Gastrocnemius medialis (tissue), 4 donors: ENCODE results near the gene BRI3. TPM values are rescaled to one million over a fixed set of nuclear protein-coding genes. Genes with fewer than 3 reads are reported as not detected.
A peak's percentile ranks its signal among the peaks of the same experiment; 100 is the strongest.

Experiments
- ATAC-seq, 2 donors: fragments of 150-250 bp; one replicate each; pipeline ENCODE4 v1.9.1; 2016
- DNase-seq, 2 donors: peaks; one replicate each; pipeline ENCODE4 v3.0.0-alpha.2; 2019
- H3K27ac ChIP-seq, 4 donors: fragments of 200-600 bp; sonication (generic); 1 replicate in 1 of 4; 2 replicates in 3 of 4; pipeline ENCODE4 v1.5.1; 2016 to 2018; ENCODE audit warnings: mild to moderate bottlenecking in 2 of 4, moderate library complexity in 1 of 4
- H3K27me3 ChIP-seq, 3 donors: fragments of 200-600 bp; sonication (generic) in 2 of 3; 1 replicate in 1 of 3; 2 replicates in 2 of 3; pipeline versions ENCODE4 v1.5.1 to v1.6.0; 2016 to 2019; ENCODE audit warnings: mild to moderate bottlenecking in 1 of 3, moderate library complexity in 1 of 3
- H3K36me3 ChIP-seq, 2 donors: fragments of 200-600 bp; sonication (generic) in 1 of 2; one replicate each; pipeline ENCODE4 v1.5.1; 2017 to 2018
- H3K4me1 ChIP-seq, 2 donors: fragments of 200-600 bp; sonication (generic) in 1 of 2; one replicate each; pipeline ENCODE4 v1.5.1; 2016 to 2017; ENCODE audit warnings: mild to moderate bottlenecking in 2 of 2
- H3K4me3 ChIP-seq, 4 donors: fragments of 200-600 bp; sonication (generic) in 3 of 4; 1 replicate in 1 of 4; 2 replicates in 3 of 4; pipeline ENCODE4 v1.5.1; 2016 to 2019; ENCODE audit warnings: mild to moderate bottlenecking in 2 of 4
- H3K9me3 ChIP-seq, 3 donors: fragments of 200-600 bp; sonication (generic) in 2 of 3; 1 replicate in 1 of 3; 2 replicates in 2 of 3; pipeline ENCODE4 v1.5.1; 2016 to 2019
- POLR2A ChIP-seq, 2 donors: fragments of 450-650 bp; IDR thresholded peaks; one replicate each; pipeline ENCODE4 v1.6.1; 2017; ENCODE audit warnings: antibody characterized with exemption in 2 of 2, mild to moderate bottlenecking in 2 of 2, moderate library complexity in 2 of 2
- in situ Hi-C, 4 donors: fragments of 200-750 bp; cut with MboI; loops; one replicate each; pipeline versions ENCODE4 v1.15.0 to v1.8.0; 2017; ENCODE audit warnings: low sequenced_read_pairs in 4 of 4
- intact Hi-C: fragments of 100-400 bp; cut with DNase I; formaldehyde crosslinking; loops from one replicate; pipeline ENCODE4 v1.15.1; 2023; ENCODE audit warnings: low total_unique reads
- total RNA-seq, 4 donors: library from RNA; depleted of rRNA; stranded (reverse); fragments of >200 nt; gene quantifications; one replicate each; pipeline versions ENCODE4 v1.1.0 to v1.2.3, GENCODE V29; 2016
- TF ChIP-seq, protein P1 (sequence below), 5 experiments: fragments of 450-650 bp in 3 of 5; fragments of 200-600 bp in 2 of 5; sonication (generic) in 2 of 5; IDR thresholded peaks in 4 of 5; conservative IDR thresholded peaks in 1 of 5; 1 replicate in 4 of 5; 2 replicates in 1 of 5; pipeline ENCODE4 v1.5.1; 2016 to 2019; ENCODE audit warnings: antibody characterized with exemption in 5 of 5, mild to moderate bottlenecking in 3 of 5, moderate library complexity in 3 of 5

Gene BRI3
- total RNA-seq, 4 donors from 2014 or later = 60.5 to 180 (median 114) TPM

DNA sequence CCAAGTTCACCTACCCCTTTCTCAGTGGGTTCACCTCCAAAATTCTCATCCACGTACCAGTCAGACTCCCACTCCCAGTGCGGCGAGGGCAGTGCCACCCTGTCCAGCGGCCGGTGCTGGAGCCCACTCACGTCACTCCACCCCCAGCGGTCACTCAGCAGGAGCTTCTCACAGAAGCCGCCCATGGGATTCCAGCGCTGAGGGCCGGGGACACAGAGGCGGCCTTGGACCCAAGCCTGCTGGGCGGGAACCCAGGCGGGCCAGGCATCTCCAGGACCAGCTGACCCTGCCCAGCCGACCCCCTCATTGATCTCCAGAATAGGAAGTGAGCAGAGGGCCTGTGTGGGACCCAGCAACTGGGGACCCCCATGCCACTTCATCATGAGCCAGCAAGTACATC lies 36.6 kb upstream of the BRI3 start:
- Histone ChIP-seq H3K36me3 (peaks cover 0 to 24% of the 10 kb centered on the region in 2 donors), H3K27ac (no peak overlapping the region), H3K4me1 (peaks cover 0 to 1% of the 10 kb centered on the region in 2 donors), H3K27me3 (no peaks in the 10 kb centered on the region), H3K4me3 (no peak overlapping the region), H3K9me3 (no peaks in the 10 kb centered on the region)
- no peak for DNase-seq
- TF ChIP-seq, protein P1, sequence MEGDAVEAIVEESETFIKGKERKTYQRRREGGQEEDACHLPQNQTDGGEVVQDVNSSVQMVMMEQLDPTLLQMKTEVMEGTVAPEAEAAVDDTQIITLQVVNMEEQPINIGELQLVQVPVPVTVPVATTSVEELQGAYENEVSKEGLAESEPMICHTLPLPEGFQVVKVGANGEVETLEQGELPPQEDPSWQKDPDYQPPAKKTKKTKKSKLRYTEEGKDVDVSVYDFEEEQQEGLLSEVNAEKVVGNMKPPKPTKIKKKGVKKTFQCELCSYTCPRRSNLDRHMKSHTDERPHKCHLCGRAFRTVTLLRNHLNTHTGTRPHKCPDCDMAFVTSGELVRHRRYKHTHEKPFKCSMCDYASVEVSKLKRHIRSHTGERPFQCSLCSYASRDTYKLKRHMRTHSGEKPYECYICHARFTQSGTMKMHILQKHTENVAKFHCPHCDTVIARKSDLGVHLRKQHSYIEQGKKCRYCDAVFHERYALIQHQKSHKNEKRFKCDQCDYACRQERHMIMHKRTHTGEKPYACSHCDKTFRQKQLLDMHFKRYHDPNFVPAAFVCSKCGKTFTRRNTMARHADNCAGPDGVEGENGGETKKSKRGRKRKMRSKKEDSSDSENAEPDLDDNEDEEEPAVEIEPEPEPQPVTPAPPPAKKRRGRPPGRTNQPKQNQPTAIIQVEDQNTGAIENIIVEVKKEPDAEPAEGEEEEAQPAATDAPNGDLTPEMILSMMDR (IDR thresholded peaks at IDR 0.05 in 4 of 5, conservative IDR thresholded peaks at IDR 0.05 in 1 of 5) = no peak
- no peak for TF ChIP-seq POLR2A (IDR thresholded peaks at IDR 0.05)
- ATAC-seq = no peak
- in situ Hi-C loops (loop anchor here in 1 of 4 donors (25.0 kb wide), 1 partner anchor 133 kb away; the partner anchor contains the start of gene LMTK2), intact Hi-C loops (loop anchor here (5.0 kb wide), 1 partner anchor 223 kb away; no protein-coding TSS in a partner anchor)

DNA sequence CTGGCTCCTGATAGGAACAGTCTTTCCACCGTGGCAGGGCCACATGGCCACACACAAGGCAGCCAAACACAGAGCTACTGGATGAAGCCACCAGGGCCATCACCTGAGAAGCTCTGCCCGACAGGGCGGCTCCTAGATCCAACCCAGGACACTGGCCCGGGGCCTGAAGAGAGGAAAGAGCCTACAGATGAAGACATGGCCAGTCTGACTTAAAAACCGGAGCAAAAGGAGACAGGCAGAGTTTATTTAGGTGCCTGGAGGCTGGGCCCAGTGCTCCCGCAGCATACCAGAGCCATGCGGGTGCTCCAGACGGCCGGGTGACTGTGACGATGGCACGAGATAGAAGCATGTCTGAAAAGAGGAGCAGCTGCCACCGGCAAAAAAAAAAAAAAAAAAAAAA lies 33.3 kb upstream of the BRI3 start:
- H3K27ac ChIP-seq = peak overlapping the region in 1 of 4 donors; percentile 30
- in situ Hi-C loops (loop anchor here in 1 of 4 donors (25.0 kb wide), 1 partner anchor 136 kb away; the partner anchor contains the start of gene LMTK2), intact Hi-C loops (no loop called here)
- H3K4me3 ChIP-seq = no peak overlapping the region
- peaks cover 0 to 15% of the 10 kb centered on the region in 2 donors for H3K36me3 ChIP-seq
- no peak for DNase-seq
- peaks cover 16 to 25% of the 10 kb centered on the region in 2 donors for H3K4me1 ChIP-seq
- no peak for TF ChIP-seq POLR2A (IDR thresholded peaks at IDR 0.05)
- TF ChIP-seq, protein P1 (IDR thresholded peaks at IDR 0.05 in 4 of 5, conservative IDR thresholded peaks at IDR 0.05 in 1 of 5) = no peak
- ATAC-seq = no peak
- no peaks in the 10 kb centered on the region for H3K27me3 ChIP-seq
- H3K9me3 ChIP-seq = no peaks in the 10 kb centered on the region

DNA sequence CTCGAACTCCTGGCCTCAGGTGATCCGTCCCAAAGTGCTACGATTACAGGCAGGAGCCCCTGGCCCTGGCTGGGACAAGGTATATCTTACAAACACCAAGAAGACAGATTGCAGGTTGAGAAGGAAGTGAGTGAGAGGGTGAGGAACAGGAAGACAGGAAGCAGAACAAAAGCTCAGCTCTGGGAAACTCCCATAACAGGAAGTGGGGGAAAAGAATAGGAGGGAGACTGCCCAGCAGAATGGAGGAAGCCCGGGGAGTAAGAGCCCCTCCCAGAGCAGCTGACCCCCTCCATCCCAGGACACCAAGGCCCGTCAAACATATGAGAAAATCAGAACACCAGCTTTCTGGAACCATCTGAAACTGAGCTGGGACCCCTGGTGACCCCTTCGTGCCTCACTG lies 32.4 kb upstream of the BRI3 start:
- peaks cover 18 to 28% of the 10 kb centered on the region in 2 donors for H3K4me1 ChIP-seq
- H3K4me3 ChIP-seq = no peak overlapping the region
- H3K36me3 ChIP-seq = peaks cover 0 to 5% of the 10 kb centered on the region in 2 donors
- no peak for DNase-seq
- TF ChIP-seq, protein P1 (IDR thresholded peaks at IDR 0.05 in 4 of 5, conservative IDR thresholded peaks at IDR 0.05 in 1 of 5) = no peak
- no peak for TF ChIP-seq POLR2A (IDR thresholded peaks at IDR 0.05)
- H3K9me3 ChIP-seq = no peaks in the 10 kb centered on the region
- intact Hi-C loops (no loop called here), in situ Hi-C loops (loop anchor here in 1 of 4 donors (25.0 kb wide), 1 partner anchor 137 kb away; the partner anchor contains the start of gene LMTK2)
- no peaks in the 10 kb centered on the region for H3K27me3 ChIP-seq
- H3K27ac ChIP-seq = peak overlapping the region; percentile 41 to 94 (median 88)
- no peak for ATAC-seq

DNA sequence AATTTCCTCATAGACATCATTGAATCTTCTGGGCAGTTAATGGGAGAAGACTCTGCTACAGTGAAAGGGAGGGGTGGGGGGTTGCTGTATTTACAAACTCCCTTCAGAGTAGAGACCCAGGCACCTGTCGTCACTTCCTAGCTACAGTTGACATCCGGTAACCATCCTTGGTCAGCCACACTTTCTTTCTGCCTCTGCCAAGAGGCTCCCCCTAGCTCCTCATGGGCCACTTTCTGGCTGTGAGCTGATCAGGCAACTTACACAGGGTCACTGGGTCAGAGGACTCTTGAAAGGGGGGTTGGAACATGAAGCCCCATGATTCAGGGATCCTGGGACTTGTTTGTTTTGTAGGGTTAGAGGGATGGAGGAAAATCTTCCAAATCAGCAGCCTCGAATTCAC lies 30.7 kb upstream of the BRI3 start:
- Histone ChIP-seq H3K36me3 (no peaks in the 10 kb centered on the region), H3K9me3 (no peaks in the 10 kb centered on the region), H3K27ac (peak overlapping the region; percentile 85 to 94 (median 88)), H3K4me1 (peaks cover 18 to 28% of the 10 kb centered on the region in 2 donors), H3K27me3 (no peaks in the 10 kb centered on the region), H3K4me3 (peak overlapping the region in 3 of 4 donors; percentile 84 to 93 (median 88))
- in situ Hi-C loops = loop anchor here in 2 of 4 donors (25.0 kb wide), 2 partner anchors 138 to 162 kb away; partner anchors contain the start of genes BAIAP2L1 (in 1 of the 2) and LMTK2 (in 1 of the 2)
- DNase-seq (no peak), ATAC-seq (no peak)
- no peak for TF ChIP-seq POLR2A (IDR thresholded peaks at IDR 0.05)
- TF ChIP-seq, protein P1 (IDR thresholded peaks at IDR 0.05 in 4 of 5, conservative IDR thresholded peaks at IDR 0.05 in 1 of 5) = no peak
- intact Hi-C loops = loop anchor here (5.0 kb wide), 1 partner anchor 143 kb away; the partner anchor contains the start of gene LMTK2
